Mucosa of descending colon (tissue), 3 donors: Measurements from ENCODE around the gene KLK2. TPM values are rescaled to one million over a fixed set of nuclear protein-coding genes. Genes with fewer than 3 reads are reported as not detected.

ENCODE experiments used
- ATAC-seq: fragments of 200-7000 bp; cut with Tn5 transposase; one replicate; pipeline ENCODE4 v1.9.1; 2020; ENCODE audit warnings: mild to moderate bottlenecking, moderate library complexity
- DNase-seq, 3 donors: peaks; one replicate each; pipeline ENCODE4 v3.0.0-alpha.2; 2020
- H3K36me3 ChIP-seq: fragments of 200-600 bp; one replicate; pipeline ENCODE4 v1.8.0; 2021; ENCODE audit warnings: low read depth, mild to moderate bottlenecking
- H3K4me1 ChIP-seq: fragments of 200-600 bp; one replicate; pipeline ENCODE4 v1.8.0; 2021; ENCODE audit warnings: low read depth, mild to moderate bottlenecking
- H3K4me3 ChIP-seq: fragments of 200-600 bp; one replicate; pipeline ENCODE4 v1.8.0; 2021; ENCODE audit warnings: mild to moderate bottlenecking
- H3K9me3 ChIP-seq: fragments of 200-600 bp; one replicate; pipeline ENCODE4 v1.8.0; 2021; ENCODE audit warnings: mild to moderate bottlenecking
- CTCF ChIP-seq: fragments of 200-600 bp; IDR thresholded peaks from one replicate; pipeline ENCODE4 v1.8.0; 2022; ENCODE audit warnings: antibody characterized with exemption, mild to moderate bottlenecking
- intact Hi-C, 2 donors: fragments of 100-400 bp; cut with DNase I in 1 of 2; cut with micrococcal nuclease in 1 of 2; formaldehyde crosslinking; loops; one replicate each; pipeline versions ENCODE4 v1.11.0 to v1.11.1; 2022; cut with DNase I, micrococcal nuclease
- total RNA-seq, 3 donors: library from RNA; stranded (reverse); fragmentation: NEBNext Ultra II Directional in 2 of 3; extraction: Animal tissue kit (Norgen Biotek cat#: 25700) in 2 of 3; gene quantifications; one replicate each; pipeline versions ENCODE4 v1.2.1 to v1.2.4, GENCODE V29; 2021 to 2023
- donor health status: DM: no; HTN: no; CAD: no; lungs with moderate emphysema.
- donor health status: DM: no; HTN: no; CAD: no.
- donor health status: DM: no; HTN: yes; CAD: no.

Gene KLK2
- total RNA-seq, 3 donors from 2014 or later = 0.43 TPM; not detected in 2

- intact Hi-C loops = no loop called here
- TF ChIP-seq CTCF = no peak
- ATAC-seq = no peak
- no peak overlapping the region for H3K4me3 ChIP-seq
- H3K4me1 ChIP-seq = no peaks in the 10 kb centered on the region
- no peaks in the 10 kb centered on the region for H3K36me3 ChIP-seq
- DNase-seq = no peak
- H3K9me3 ChIP-seq = no peaks in the 10 kb centered on the region
Measured at GRCh38 chr19:50902640-50903039, 29.4 kb downstream of the KLK2 start.

- Histone ChIP-seq H3K9me3 (no peaks in the 10 kb centered on the region), H3K4me3 (no peak overlapping the region), H3K4me1 (no peaks in the 10 kb centered on the region), H3K36me3 (no peaks in the 10 kb centered on the region)
- no peak for TF ChIP-seq CTCF
- ATAC-seq (no peak), DNase-seq (peak in 1 of 3 donors; percentile 38)
- intact Hi-C loops = no loop called here
Measured at GRCh38 chr19:50906217-50906616, 33.0 kb downstream of the KLK2 start.

GRCh38 chr19:50908336-50908735 is 35.1 kb downstream of the KLK2 start:
- intact Hi-C loops = no loop called here
- Histone ChIP-seq H3K4me3 (no peak overlapping the region), H3K4me1 (no peaks in the 10 kb centered on the region), H3K9me3 (no peaks in the 10 kb centered on the region), H3K36me3 (no peaks in the 10 kb centered on the region)
- DNase-seq (no peak), ATAC-seq (no peak)
- TF ChIP-seq CTCF = no peak

GRCh38 chr19:50909240-50910070 is 36.2 kb downstream of the KLK2 start:
- no peak for TF ChIP-seq CTCF
- Histone ChIP-seq H3K9me3 (no peaks in the 10 kb centered on the region), H3K4me1 (no peaks in the 10 kb centered on the region), H3K36me3 (no peaks in the 10 kb centered on the region), H3K4me3 (no peak overlapping the region)
- ATAC-seq (peak; percentile 99), DNase-seq (peak; percentile 88 to 91 (median 89))
- intact Hi-C loops = no loop called here

- Histone ChIP-seq H3K9me3 (no peaks in the 10 kb centered on the region), H3K4me1 (no peaks in the 10 kb centered on the region), H3K36me3 (no peaks in the 10 kb centered on the region), H3K4me3 (no peak overlapping the region)
- no peak for ATAC-seq
- intact Hi-C loops = no loop called here
- DNase-seq = no peak
- TF ChIP-seq CTCF = no peak
Measured at GRCh38 chr19:50910722-50911121, 37.5 kb downstream of the KLK2 start.
